Ovary (tissue), 3 donors: ENCODE data around the gene CEP85L.

ENCODE experiments used
- EP300 ChIP-seq: sonication (generic); formaldehyde crosslinking; IDR thresholded peaks from one replicate; pipeline ENCODE4 v1.6.1; 2017; ENCODE audit warnings: antibody characterized with exemption
- POLR2A ChIP-seq: fragments of 450-650 bp; IDR thresholded peaks from one replicate; pipeline ENCODE4 v1.6.1; 2017; ENCODE audit warnings: antibody characterized with exemption, mild to moderate bottlenecking, moderate library complexity
- TF ChIP-seq, protein P1 (sequence below), 3 donors: fragments of 450-650 bp in 2 of 3; fragments of 200-600 bp in 1 of 3; IDR thresholded peaks; one replicate each; pipeline versions ENCODE4 v1.5.1 to v1.8.0; 2016 to 2022; ENCODE audit warnings: antibody characterized with exemption in 3 of 3, mild to moderate bottlenecking in 1 of 3
- donor health status: DM: no; HTN: no; CAD: no.

DNA sequence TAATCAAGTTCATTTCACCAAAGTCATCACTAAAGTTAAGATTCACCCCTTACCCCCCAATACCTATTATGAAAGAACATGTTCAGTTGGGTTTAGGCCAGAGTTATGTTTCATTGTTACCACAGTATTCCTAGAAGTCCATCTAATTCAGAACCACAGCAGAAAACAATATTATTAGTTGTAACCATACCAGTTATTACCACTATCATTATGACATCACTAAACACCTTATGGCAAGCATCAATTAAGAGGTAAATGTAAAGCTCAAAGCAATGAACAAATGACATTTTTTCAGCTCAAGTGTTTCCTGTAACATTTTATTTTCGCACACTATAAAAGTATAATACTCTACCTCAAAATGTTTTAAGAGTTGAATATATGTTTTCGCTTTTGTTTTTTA, 4.4 kb downstream of the CEP85L start:
- TF ChIP-seq, protein P1, sequence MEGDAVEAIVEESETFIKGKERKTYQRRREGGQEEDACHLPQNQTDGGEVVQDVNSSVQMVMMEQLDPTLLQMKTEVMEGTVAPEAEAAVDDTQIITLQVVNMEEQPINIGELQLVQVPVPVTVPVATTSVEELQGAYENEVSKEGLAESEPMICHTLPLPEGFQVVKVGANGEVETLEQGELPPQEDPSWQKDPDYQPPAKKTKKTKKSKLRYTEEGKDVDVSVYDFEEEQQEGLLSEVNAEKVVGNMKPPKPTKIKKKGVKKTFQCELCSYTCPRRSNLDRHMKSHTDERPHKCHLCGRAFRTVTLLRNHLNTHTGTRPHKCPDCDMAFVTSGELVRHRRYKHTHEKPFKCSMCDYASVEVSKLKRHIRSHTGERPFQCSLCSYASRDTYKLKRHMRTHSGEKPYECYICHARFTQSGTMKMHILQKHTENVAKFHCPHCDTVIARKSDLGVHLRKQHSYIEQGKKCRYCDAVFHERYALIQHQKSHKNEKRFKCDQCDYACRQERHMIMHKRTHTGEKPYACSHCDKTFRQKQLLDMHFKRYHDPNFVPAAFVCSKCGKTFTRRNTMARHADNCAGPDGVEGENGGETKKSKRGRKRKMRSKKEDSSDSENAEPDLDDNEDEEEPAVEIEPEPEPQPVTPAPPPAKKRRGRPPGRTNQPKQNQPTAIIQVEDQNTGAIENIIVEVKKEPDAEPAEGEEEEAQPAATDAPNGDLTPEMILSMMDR (IDR thresholded peaks at IDR 0.05) = no peak
- TF ChIP-seq EP300 (no peak), POLR2A (no peak)
